Measurements from ENCODE around the gene MMP25. TPM values are rescaled to one million over a fixed set of nuclear protein-coding genes. Genes with fewer than 3 reads are reported as not detected.

MMP25 gene
- polyA plus RNA-seq, 3 donors, result 0.71 to 26.6 (median 2.6) TPM

DNA sequence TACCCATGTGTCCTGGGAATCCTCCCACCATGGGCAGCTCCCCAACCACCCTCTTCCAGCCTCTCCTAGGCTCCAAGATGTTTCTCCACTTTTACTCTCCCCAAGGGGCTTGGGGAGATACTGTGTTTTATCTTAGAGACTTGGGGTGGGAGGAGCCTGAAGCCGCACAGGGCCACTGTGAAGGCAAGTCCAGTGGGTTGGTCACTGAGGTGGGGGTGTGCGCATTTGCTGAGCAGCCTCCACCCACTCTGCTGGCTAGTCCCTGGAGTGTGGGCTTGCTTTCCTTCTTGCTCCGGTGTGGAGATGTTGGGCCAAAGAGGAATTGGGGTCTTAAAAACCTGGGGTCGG, 37.7 kb upstream of the MMP25 start:
- Mint-ChIP-seq H3K27ac (peak overlapping the region in 6 of 7 donors; percentile 78 to 95 (median 88)), H3K4me1 (peaks cover 53% of the 10 kb centered on the region), H3K9me3 (peaks cover 0 to 4% (median 0%) of the 10 kb centered on the region in 7 donors), H3K4me3 (peak overlapping the region; percentile 76 to 93), H3K36me3 (peaks cover 5 to 6% of the 10 kb centered on the region in 2 donors), H3K27me3 (ENCODE audit: low read depth in 3 of 3) (peaks cover 21 to 37% (median 21%) of the 10 kb centered on the region in 3 donors)
- intact Hi-C loops (cut with micrococcal nuclease), result no loop called here
- H3K4me1 ChIP-seq (ENCODE audit: control insufficient read depth in 1 of 2, insufficient read depth in 2 of 2, low read length in 2 of 2), result peaks cover 49 to 56% of the 10 kb centered on the region in 2 donors
- H4K20me1 ChIP-seq (ENCODE audit: insufficient read depth, low read length), result no peaks in the 10 kb centered on the region
- H3K9ac ChIP-seq (ENCODE audit: insufficient read depth, low read length, poor library complexity, severe bottlenecking), result no peak overlapping the region
- no peak for DNase-seq
- 84% methylated on average over 3 of the region's 4 CpGs for WGBS (ENCODE audit: insufficient coverage)
- H2AFZ ChIP-seq (ENCODE audit: insufficient read depth, low read depth, low read length, poor library complexity, severe bottlenecking), result no peak overlapping the region
- peak overlapping the region in 1 of 2 donors; percentile 61 for H3K27ac ChIP-seq (ENCODE audit: low read depth in 1 of 2, low read length in 2 of 2)
- H3K9me3 ChIP-seq (replicated peaks in 1 of 2; ENCODE audit: control insufficient read depth in 1 of 2, insufficient read depth in 1 of 2, low read length in 2 of 2), result no peaks in the 10 kb centered on the region
- TF ChIP-seq, protein P1, sequence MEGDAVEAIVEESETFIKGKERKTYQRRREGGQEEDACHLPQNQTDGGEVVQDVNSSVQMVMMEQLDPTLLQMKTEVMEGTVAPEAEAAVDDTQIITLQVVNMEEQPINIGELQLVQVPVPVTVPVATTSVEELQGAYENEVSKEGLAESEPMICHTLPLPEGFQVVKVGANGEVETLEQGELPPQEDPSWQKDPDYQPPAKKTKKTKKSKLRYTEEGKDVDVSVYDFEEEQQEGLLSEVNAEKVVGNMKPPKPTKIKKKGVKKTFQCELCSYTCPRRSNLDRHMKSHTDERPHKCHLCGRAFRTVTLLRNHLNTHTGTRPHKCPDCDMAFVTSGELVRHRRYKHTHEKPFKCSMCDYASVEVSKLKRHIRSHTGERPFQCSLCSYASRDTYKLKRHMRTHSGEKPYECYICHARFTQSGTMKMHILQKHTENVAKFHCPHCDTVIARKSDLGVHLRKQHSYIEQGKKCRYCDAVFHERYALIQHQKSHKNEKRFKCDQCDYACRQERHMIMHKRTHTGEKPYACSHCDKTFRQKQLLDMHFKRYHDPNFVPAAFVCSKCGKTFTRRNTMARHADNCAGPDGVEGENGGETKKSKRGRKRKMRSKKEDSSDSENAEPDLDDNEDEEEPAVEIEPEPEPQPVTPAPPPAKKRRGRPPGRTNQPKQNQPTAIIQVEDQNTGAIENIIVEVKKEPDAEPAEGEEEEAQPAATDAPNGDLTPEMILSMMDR (IDR thresholded peaks at IDR 0.05), result no peak
- H3K36me3 ChIP-seq (replicated peaks in 1 of 2; ENCODE audit: control insufficient read depth in 1 of 2, insufficient read depth in 2 of 2, low read length in 2 of 2), result no peaks in the 10 kb centered on the region
- H3K27me3 ChIP-seq (ENCODE audit: control insufficient read depth in 2 of 2, insufficient read depth in 2 of 2, low read length in 2 of 2), result peaks cover 0 to 23% of the 10 kb centered on the region in 2 donors
- H3K79me2 ChIP-seq (ENCODE audit: insufficient read depth, low read length), result no peaks in the 10 kb centered on the region
- H3K4me3 ChIP-seq (replicated peaks in 1 of 3; ENCODE audit: low read depth in 2 of 3, low read length in 3 of 3), result peak overlapping the region in 1 of 3 experiments; percentile 75
- H3K4me2 ChIP-seq (replicated peaks; ENCODE audit: extremely low read depth, low read length, poor library complexity, severe bottlenecking), result peak overlapping the region; percentile 75

DNA sequence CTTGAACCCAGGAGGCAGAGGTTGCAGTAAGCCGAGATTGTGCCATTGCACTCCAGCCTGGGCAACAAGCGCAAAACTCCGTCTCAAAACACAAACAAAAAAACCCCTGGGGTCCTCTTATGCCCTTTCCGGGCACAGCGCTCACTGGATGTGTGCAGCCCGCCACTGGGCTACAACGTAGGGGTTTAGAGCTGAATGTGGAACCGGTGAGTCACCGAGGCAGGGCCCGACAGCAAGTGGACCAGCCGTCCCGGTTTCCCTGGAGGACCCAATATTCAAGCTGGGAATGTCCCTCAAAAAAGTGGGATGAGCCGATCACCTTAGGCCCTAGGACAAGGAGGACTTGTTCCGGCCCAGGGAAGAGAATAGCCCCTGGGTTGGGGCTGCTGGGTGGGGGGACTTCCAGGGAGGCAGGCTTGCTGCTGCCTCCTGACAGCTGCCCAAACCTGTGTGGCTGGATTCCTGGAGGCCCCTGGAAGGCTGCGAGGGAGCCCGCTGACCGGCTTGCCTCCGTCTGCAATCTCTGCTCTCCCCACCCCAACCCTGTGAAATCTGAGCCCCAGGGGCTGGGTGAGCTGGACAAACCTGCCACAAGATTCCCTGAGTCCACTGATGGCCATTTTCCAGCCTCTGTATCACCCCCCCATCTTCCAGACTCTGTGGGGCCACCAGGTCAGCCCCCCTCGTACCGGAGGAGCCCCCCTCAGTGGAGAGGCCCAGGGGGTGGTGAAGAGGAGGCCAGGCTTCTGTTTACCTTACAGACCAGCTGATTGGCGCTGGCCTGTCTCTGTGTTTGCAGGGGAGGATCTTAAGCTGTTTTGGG, 36.6 kb upstream of the MMP25 start:
- Histone ChIP-seq H3K4me2 (replicated peaks; ENCODE audit: extremely low read depth, low read length, poor library complexity, severe bottlenecking) (no peak overlapping the region), H3K79me2 (ENCODE audit: insufficient read depth, low read length) (no peaks in the 10 kb centered on the region), H3K9me3 (replicated peaks in 1 of 2; ENCODE audit: control insufficient read depth in 1 of 2, insufficient read depth in 1 of 2, low read length in 2 of 2) (no peaks in the 10 kb centered on the region), H3K4me1 (ENCODE audit: control insufficient read depth in 1 of 2, insufficient read depth in 2 of 2, low read length in 2 of 2) (peaks cover 48 to 54% of the 10 kb centered on the region in 2 donors), H4K20me1 (ENCODE audit: insufficient read depth, low read length) (no peaks in the 10 kb centered on the region), H2AFZ (ENCODE audit: insufficient read depth, low read depth, low read length, poor library complexity, severe bottlenecking) (no peak overlapping the region), H3K27me3 (ENCODE audit: control insufficient read depth in 2 of 2, insufficient read depth in 2 of 2, low read length in 2 of 2) (peaks cover 0 to 30% of the 10 kb centered on the region in 2 donors), H3K9ac (ENCODE audit: insufficient read depth, low read length, poor library complexity, severe bottlenecking) (no peak overlapping the region), H3K4me3 (replicated peaks in 1 of 3; ENCODE audit: low read depth in 2 of 3, low read length in 3 of 3) (no peak overlapping the region), H3K27ac (ENCODE audit: low read depth in 1 of 2, low read length in 2 of 2) (no peak overlapping the region), H3K36me3 (replicated peaks in 1 of 2; ENCODE audit: control insufficient read depth in 1 of 2, insufficient read depth in 2 of 2, low read length in 2 of 2) (no peaks in the 10 kb centered on the region)
- intact Hi-C loops (cut with micrococcal nuclease), result no loop called here
- Mint-ChIP-seq H3K9me3 (peaks cover 0 to 4% (median 0%) of the 10 kb centered on the region in 7 donors), H3K27ac (no peak overlapping the region), H3K27me3 (ENCODE audit: low read depth in 3 of 3) (peaks cover 28 to 46% (median 30%) of the 10 kb centered on the region in 3 donors), H3K4me3 (no peak overlapping the region), H3K4me1 (peaks cover 51% of the 10 kb centered on the region), H3K36me3 (peaks cover 5 to 6% of the 10 kb centered on the region in 2 donors)
- DNase-seq, result no peak
- WGBS (ENCODE audit: insufficient coverage), result 96% methylated on average over 16 of the region's 21 CpGs
- TF ChIP-seq, protein P1 (IDR thresholded peaks at IDR 0.05), result no peak
